SU-DHL-6 (cell line): Measurements from ENCODE around the gene TRIP10.

Experiments used
- EZH2phosphoT487 ChIP-seq: fragments of 200-600 bp; sonication (generic), shearing (Covaris generic); conservative IDR thresholded peaks from 2 replicates; pipeline ENCODE4 v1.6.1; 2018; ENCODE audit warnings: mild to moderate bottlenecking, antibody characterized with exemption, low read length, moderate library complexity, mixed read lengths
- TF ChIP-seq, protein P1 (sequence below): fragments of 200-600 bp; sonication (generic); IDR thresholded peaks from one replicate; pipeline ENCODE4 v1.5.1; 2017; ENCODE audit warnings: antibody characterized with exemption, mild to moderate bottlenecking, low read length, moderate library complexity; ENCODE audit not compliant: insufficient read depth, poor library complexity, severe bottlenecking

DNA sequence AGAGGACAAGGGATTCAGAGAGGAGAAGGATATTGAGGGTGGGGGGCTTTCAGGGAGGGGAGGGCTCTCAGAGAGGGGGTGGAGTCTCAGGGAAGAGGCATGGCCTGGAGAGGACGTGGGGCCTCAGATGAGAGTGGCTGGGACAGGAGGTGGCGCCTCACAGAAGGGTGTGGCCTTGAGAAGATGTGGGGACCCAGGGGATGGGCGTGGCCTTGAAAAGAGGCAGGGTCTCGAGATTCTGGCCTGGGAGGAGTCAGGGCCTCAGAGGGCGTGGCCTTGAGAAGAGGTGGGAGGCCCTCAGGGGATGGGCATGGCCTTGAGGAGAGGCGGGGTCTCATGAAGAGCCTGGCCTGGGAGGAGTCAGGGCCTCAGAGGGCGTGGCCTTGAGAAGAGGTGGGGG lies 45.8 kb upstream of the TRIP10 start:
- TF ChIP-seq, protein P1, sequence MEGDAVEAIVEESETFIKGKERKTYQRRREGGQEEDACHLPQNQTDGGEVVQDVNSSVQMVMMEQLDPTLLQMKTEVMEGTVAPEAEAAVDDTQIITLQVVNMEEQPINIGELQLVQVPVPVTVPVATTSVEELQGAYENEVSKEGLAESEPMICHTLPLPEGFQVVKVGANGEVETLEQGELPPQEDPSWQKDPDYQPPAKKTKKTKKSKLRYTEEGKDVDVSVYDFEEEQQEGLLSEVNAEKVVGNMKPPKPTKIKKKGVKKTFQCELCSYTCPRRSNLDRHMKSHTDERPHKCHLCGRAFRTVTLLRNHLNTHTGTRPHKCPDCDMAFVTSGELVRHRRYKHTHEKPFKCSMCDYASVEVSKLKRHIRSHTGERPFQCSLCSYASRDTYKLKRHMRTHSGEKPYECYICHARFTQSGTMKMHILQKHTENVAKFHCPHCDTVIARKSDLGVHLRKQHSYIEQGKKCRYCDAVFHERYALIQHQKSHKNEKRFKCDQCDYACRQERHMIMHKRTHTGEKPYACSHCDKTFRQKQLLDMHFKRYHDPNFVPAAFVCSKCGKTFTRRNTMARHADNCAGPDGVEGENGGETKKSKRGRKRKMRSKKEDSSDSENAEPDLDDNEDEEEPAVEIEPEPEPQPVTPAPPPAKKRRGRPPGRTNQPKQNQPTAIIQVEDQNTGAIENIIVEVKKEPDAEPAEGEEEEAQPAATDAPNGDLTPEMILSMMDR = no peak
- no peak for TF ChIP-seq EZH2phosphoT487
